Transverse colon (tissue), 4 donors: ENCODE results near the gene ROBO1.

Experiments used
- EP300 ChIP-seq: sonication (generic); formaldehyde crosslinking; IDR thresholded peaks from one replicate; pipeline ENCODE4 v1.6.1; 2017; ENCODE audit warnings: antibody characterized with exemption, low read depth
- POLR2A ChIP-seq: fragments of 450-650 bp; IDR thresholded peaks from one replicate; pipeline ENCODE4 v1.6.1; 2016; ENCODE audit warnings: antibody characterized with exemption, mild to moderate bottlenecking, moderate library complexity
- POLR2AphosphoS5 ChIP-seq, 3 donors: sonication (generic); formaldehyde crosslinking; IDR thresholded peaks; one replicate each; pipeline ENCODE4 v1.6.1; 2016; ENCODE audit warnings: antibody characterized with exemption in 3 of 3
- TF ChIP-seq, protein P1 (sequence below), 5 experiments: fragments of 200-600 bp in 3 of 5; fragments of 450-650 bp in 2 of 5; sonication (generic) in 3 of 5; IDR thresholded peaks; 1 replicate in 2 of 5; 2 replicates in 3 of 5; pipeline ENCODE4 v1.5.1; 2016 to 2017; ENCODE audit warnings: antibody characterized with exemption in 5 of 5, inconsistent platforms in 3 of 5, mild to moderate bottlenecking in 2 of 5, moderate library complexity in 1 of 5

DNA sequence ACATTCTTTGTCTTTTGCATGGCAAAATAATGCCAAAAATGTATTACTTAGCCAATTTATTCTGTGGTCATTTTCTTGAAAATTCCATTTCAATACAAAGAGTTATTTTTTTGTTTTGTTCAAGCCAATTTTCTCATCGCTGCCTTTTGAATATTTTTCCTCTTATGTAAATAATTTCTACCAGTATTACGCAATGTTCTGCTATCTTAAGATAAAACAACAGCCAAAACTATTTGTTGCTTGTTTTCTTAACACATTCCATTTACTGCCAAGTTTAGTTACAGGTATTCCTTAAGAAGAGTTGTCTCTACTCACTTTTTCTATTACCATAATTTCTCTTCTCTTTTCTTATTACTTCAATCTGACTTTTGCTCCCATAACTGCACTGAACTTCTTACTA, 163.1 kb downstream of the ROBO1 start:
- TF ChIP-seq POLR2A (no peak), EP300 (no peak), POLR2AphosphoS5 (IDR thresholded peaks at IDR 0.05) (no peak)
- TF ChIP-seq, protein P1, sequence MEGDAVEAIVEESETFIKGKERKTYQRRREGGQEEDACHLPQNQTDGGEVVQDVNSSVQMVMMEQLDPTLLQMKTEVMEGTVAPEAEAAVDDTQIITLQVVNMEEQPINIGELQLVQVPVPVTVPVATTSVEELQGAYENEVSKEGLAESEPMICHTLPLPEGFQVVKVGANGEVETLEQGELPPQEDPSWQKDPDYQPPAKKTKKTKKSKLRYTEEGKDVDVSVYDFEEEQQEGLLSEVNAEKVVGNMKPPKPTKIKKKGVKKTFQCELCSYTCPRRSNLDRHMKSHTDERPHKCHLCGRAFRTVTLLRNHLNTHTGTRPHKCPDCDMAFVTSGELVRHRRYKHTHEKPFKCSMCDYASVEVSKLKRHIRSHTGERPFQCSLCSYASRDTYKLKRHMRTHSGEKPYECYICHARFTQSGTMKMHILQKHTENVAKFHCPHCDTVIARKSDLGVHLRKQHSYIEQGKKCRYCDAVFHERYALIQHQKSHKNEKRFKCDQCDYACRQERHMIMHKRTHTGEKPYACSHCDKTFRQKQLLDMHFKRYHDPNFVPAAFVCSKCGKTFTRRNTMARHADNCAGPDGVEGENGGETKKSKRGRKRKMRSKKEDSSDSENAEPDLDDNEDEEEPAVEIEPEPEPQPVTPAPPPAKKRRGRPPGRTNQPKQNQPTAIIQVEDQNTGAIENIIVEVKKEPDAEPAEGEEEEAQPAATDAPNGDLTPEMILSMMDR (IDR thresholded peaks at IDR 0.05), result no peak
